Heart left ventricle (tissue), 13 donors: ENCODE results near the gene MPDU1.

Source experiments
- CTCF ChIP-seq, 12 donors: fragments of 200-600 bp; sonication (generic) in 4 of 12; IDR thresholded peaks; one replicate each; pipeline versions ENCODE4 v1.5.0 to v1.8.0; 2018 to 2022; ENCODE audit warnings: antibody characterized with exemption in 12 of 12, mild to moderate bottlenecking in 5 of 12
- POLR2A ChIP-seq, 2 donors: fragments of 450-650 bp; IDR thresholded peaks; one replicate each; pipeline ENCODE4 v1.6.1; 2017; ENCODE audit warnings: antibody characterized with exemption in 2 of 2, mild to moderate bottlenecking in 2 of 2, moderate library complexity in 2 of 2
- donor health status: ischemic (EF 13 %, LVEDD 7.1; RV severe dilation, severe dysfunction).
- donor health status: DM: no; HTN: yes; CAD: no.
- donor health status: DM: no; HTN: no; CAD: no.
- donor health status: ischemic (EF 25% LVEDD 6.9; RV normal size, moderate dysfunction).
- donor health status: ischemic (EF 25% LVEDD 5.7; RV mildly dilated, moderate dysfunction).
- donor health status: ischemic (EF 35%, LVEDD 5.7; RV mildly dilated, moderate dysfunction).
- donor health status: nonischemic (EF 11% LVEDD 7.7; RV severe dilation, severe dysfunction).
- donor health status: DM: yes; HTN: yes; CAD: no.
- donor health status: PGD.
- donor health status: ischemic (EF 29% LVEDD 5.4; RV normal size, mild dysfunction).
- donor health status: nonischemic (EF 23%, LVEDD 6.1; RV moderate dilation, normal function).

GRCh38 chr17:7580604-7581575 lies 2.8 kb upstream of the MPDU1 start:
- TF ChIP-seq CTCF (IDR thresholded peaks at IDR 0.05) (no peak), POLR2A (IDR thresholded peaks at IDR 0.05) (no peak)
